ENCODE data around the gene TCF12. TPM values are rescaled to one million over a fixed set of nuclear protein-coding genes. Genes with fewer than 3 reads are reported as not detected.

TCF12 gene
- polyA plus RNA-seq, 1 experiment = 447 TPM

DNA sequence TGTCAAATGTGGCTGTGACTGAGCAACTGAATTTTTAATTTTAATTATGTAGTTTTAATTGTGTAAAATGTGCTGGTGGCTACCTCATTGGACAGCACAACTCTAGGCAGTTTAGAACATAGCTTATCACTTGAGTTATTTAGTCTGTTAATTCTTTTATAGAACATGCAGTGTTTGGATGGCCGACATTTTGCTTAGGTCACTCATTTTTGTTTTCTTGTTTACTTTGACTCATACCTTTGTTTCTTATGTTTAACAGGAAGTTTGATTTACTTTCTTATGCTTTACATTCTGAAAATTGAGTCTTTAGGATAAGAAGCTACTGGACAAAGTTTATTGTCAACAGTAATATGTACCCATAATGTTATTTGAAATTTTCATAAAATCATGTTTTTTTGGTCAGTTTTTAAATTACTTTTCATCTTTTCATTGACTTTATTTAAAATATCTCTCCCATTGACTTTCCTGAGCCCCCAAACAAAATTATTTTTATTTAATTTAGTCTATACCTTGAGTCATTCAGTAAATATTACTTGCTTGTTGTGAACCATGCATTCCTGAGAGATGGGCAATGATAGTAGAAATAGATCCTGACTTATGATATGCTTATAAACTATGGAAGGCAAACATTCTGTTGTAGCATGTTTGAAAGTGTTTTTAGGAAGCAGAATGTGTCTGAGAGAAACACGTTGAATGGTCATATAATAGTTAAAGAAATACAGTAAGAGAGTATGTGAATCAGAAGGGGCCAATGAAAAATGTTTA lies 60.6 kb downstream of the TCF12 start:
- no peak overlapping the region for H3K4me3 ChIP-seq (ENCODE audit: low read depth, low read length)
- no peaks in the 10 kb centered on the region for H3K9me3 ChIP-seq (ENCODE audit: control insufficient read depth, insufficient read depth, low read length)
- H3K27me3 ChIP-seq (ENCODE audit: control insufficient read depth, insufficient read depth, low read length) = no peaks in the 10 kb centered on the region
- no peak overlapping the region for H3K27ac ChIP-seq (ENCODE audit: low read depth, low read length)
- TF ChIP-seq CTCF (IDR thresholded peaks at IDR 0.05; ENCODE audit: low read depth, low read length) = no peak
- ChIA-PET CTCF (interaction anchor here (1.4 kb wide), 1 partner anchor 15 kb away, joined by 4 read pairs; no protein-coding TSS in a partner anchor), POLR2A (no interaction called here)
- DNase-seq (ENCODE audit: low read depth, low spot score) = no peak

DNA sequence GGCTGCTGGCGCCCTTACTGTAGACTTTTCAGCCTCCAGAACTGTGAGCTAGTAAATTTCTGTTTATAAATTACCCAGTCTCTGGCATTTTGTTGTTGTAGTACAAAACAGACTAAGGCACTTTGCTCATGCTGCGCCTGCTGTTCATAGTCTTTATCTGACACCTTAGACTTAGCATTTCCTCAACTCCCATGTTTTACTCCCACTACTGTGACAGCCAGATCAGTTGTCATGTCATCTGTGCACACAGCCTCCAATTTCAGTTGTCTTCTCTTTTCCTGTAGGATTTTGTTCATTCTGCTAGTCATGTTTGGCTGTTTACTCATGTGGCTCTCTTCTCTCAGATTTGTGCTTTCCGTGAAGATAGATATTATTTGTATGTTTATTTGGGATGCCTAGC lies 62.0 kb downstream of the TCF12 start:
- no peak for DNase-seq (ENCODE audit: low read depth, low spot score)
- H3K9me3 ChIP-seq (ENCODE audit: control insufficient read depth, insufficient read depth, low read length) = no peaks in the 10 kb centered on the region
- ChIA-PET CTCF (no interaction called here), POLR2A (no interaction called here)
- no peak overlapping the region for H3K27ac ChIP-seq (ENCODE audit: low read depth, low read length)
- no peak overlapping the region for H3K4me3 ChIP-seq (ENCODE audit: low read depth, low read length)
- TF ChIP-seq CTCF (IDR thresholded peaks at IDR 0.05; ENCODE audit: low read depth, low read length) = no peak
- no peaks in the 10 kb centered on the region for H3K27me3 ChIP-seq (ENCODE audit: control insufficient read depth, insufficient read depth, low read length)

- ChIA-PET CTCF (no interaction called here), POLR2A (no interaction called here)
- no peak overlapping the region for H3K27ac ChIP-seq (ENCODE audit: low read depth, low read length)
- no peaks in the 10 kb centered on the region for H3K27me3 ChIP-seq (ENCODE audit: control insufficient read depth, insufficient read depth, low read length)
- no peak for TF ChIP-seq CTCF (IDR thresholded peaks at IDR 0.05; ENCODE audit: low read depth, low read length)
- no peaks in the 10 kb centered on the region for H3K9me3 ChIP-seq (ENCODE audit: control insufficient read depth, insufficient read depth, low read length)
- DNase-seq (ENCODE audit: low read depth, low spot score) = no peak
- no peak overlapping the region for H3K4me3 ChIP-seq (ENCODE audit: low read depth, low read length)
Observed at GRCh38 chr15:56981160-56981559, 62.7 kb downstream of the TCF12 start.

GRCh38 chr15:56982987-56983386 lies 64.5 kb downstream of the TCF12 start:
- TF ChIP-seq CTCF (IDR thresholded peaks at IDR 0.05; ENCODE audit: low read depth, low read length) = no peak
- DNase-seq (ENCODE audit: low read depth, low spot score) = no peak
- Histone ChIP-seq H3K9me3 (ENCODE audit: control insufficient read depth, insufficient read depth, low read length) (no peaks in the 10 kb centered on the region), H3K4me3 (ENCODE audit: low read depth, low read length) (no peak overlapping the region), H3K27me3 (ENCODE audit: control insufficient read depth, insufficient read depth, low read length) (no peaks in the 10 kb centered on the region), H3K27ac (ENCODE audit: low read depth, low read length) (no peak overlapping the region)
- ChIA-PET CTCF (interaction anchor here (0.6 kb wide), 1 partner anchor 24 kb away, joined by 3 read pairs; no protein-coding TSS in a partner anchor), POLR2A (no interaction called here)

- Histone ChIP-seq H3K27ac (ENCODE audit: low read depth, low read length) (no peak overlapping the region), H3K27me3 (ENCODE audit: control insufficient read depth, insufficient read depth, low read length) (no peaks in the 10 kb centered on the region), H3K9me3 (ENCODE audit: control insufficient read depth, insufficient read depth, low read length) (no peaks in the 10 kb centered on the region), H3K4me3 (ENCODE audit: low read depth, low read length) (no peak overlapping the region)
- no peak for TF ChIP-seq CTCF (IDR thresholded peaks at IDR 0.05; ENCODE audit: low read depth, low read length)
- DNase-seq (ENCODE audit: low read depth, low spot score) = no peak
- ChIA-PET CTCF (interaction anchor here (1.4 kb wide), 1 partner anchor 153 kb away, joined by 4 read pairs; no protein-coding TSS in a partner anchor), POLR2A (no interaction called here)
Observed at GRCh38 chr15:56984681-56985481, 66.4 kb downstream of the TCF12 start.

Measured in AG04450 (cell line).